Stimulated activated CD4-positive, alpha-beta T cell treated with anti-CD3 and anti-CD28 coated beads, Interleukin-4, amount 100 ng/mL, for 24 hours (primary cell): ENCODE results near the gene SLC22A6.
A peak's percentile ranks its signal among the peaks of the same experiment; 100 is the strongest.
"Not testable (repeated sequence)": the region's sequence is repeated elsewhere in the genome, so short reads cannot be mapped to it uniquely, and the experiment has no call there.

Experiments
- DNase-seq: peaks from one replicate; pipeline ENCODE4 v3.0.0-alpha.2; 2020

The SLC22A6 gene

DNA sequence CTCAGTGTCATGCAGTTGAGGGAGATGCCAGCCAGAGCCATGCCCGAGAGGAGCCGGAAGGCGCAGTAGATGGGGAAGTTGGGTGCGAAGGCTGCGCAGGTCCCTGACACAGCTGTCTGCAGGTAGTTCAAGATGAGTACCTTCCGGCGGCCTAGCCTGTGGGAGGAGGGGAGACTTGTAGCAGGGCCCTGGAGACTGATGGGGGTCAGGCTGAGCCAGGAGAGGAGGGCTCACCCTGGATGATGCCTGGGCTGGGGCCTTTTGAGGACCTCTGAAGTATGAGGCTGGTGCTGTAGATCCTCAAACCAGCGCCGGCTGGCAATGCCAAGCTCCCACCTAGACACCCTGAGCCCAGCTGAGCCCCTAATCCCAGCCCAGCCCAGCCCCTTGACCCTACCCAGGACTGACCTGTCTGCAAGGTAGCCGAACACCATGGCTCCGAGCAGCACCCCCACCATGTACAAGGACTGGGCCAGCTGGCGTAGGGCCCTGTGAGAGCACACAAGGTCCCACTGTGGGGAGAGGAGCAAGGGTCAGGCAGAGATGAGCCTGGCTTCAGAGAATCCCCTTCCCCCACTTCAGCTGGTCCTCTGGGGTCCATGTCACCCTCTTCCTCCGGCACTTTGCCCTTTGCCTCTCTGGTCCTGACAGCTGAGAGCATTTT, 1.1 kb downstream of the SLC22A6 start:
- DNase-seq: no peak

DNA sequence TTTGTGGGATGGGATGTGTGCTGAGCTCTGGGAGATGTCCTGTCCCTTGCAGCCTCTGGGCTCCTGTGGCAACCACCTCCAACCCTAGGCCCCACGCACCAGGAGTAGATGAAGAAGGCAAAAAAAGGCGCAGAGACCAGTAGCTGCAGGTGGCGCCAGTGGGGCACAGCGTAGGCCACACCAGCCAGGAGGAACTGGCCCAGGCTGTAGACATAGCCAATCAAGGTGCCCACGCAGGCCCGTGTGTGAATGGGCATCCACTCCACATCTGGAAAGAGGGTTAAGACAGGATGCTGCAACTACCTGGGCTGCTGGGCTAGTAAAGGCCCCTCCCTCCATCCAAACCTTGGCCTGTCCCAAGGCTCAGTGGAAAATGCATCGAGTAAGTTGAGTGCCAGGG, 3.0 kb downstream of the SLC22A6 start:
- no peak for DNase-seq

DNA sequence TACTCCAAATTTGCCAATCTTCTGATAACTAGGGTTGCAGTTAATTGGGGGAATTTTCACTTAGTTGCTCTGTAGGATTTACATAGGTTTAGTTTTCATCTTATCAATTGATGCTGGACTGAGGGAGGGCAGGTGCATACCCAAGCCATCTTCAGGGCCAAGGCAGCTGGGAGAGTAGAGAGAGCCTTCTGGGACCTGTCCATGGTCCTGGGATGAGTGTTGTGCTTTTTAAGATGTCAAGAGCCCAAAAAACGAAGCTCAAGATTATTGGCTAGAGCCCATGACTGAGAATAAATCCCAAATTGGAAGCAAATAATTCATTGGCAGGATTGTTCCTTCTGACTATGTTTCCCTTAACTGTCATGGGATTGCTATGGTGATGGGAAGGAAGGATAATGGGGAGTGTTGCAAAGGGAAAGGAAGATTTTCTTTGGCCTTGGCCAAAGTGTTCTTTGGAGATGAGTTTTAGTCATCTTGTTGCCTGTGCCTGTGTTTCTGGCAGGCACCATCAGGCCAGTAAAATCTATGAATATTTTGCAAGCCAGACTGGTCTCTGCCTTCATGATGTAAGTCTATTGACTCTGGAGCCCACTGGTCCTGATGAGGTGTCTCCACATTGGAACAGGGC, 4.5 kb downstream of the SLC22A6 start:
- DNase-seq: no peak

DNA sequence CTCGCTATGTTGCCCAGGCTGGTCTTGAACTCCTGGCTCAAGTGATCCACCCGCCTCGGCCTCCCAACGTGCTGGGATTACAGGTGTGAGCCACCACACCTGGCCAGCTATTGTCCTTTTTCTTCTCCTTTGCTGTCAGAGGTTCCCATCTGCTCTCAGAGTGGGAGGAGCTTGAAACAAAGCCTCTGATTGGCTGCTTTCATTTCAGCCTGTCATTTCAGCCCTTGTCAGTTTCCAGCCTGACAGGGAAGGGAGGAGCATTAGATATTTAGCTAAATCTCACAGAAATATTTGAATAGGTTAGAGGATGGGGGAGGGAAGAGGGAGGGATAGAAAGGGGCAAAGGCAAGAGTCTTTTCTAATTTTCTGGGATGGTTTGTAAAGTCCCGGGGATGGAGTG, 8.7 kb downstream of the SLC22A6 start:
- DNase-seq: no peak

DNA sequence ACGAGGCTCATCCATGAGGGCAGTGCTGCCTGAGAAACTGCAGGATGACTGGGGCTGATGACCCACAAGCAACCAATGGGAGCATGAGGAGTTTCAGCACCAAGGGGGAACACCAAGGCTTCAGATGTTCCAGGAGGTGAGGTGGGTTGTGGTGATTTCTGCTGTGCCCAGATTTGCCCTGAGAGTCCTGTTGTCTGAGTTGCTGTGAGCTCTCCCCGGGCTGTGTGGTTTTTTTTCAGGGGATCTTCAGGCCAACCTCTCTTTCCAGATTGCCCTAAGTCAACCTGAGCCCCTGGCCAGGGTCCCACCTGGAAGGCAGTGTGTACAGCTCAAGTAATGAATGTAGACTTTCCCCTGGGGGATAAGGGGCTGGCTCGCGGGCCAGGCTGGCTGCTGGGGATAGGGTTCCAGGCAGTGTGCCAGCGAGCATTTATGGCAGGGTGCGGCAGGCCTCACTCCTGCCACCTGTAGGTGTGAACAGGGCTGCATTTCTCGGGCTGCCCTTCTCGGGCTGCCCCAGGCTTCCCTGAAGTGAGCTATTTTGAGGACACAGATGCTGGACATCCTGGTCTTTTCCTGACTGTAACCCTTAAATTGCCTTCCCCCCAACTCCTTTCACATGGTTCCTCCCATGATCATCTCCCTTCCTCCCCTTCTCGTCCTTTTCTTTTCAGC, 9.8 kb downstream of the SLC22A6 start:
- DNase-seq: peak; percentile 11

- DNase-seq: no peak
Observed at GRCh38 chr11:62965574-62965973, 19.2 kb downstream of the SLC22A6 start.

- no peak for DNase-seq
Observed at GRCh38 chr11:62962391-62962790, 22.4 kb downstream of the SLC22A6 start.

DNA sequence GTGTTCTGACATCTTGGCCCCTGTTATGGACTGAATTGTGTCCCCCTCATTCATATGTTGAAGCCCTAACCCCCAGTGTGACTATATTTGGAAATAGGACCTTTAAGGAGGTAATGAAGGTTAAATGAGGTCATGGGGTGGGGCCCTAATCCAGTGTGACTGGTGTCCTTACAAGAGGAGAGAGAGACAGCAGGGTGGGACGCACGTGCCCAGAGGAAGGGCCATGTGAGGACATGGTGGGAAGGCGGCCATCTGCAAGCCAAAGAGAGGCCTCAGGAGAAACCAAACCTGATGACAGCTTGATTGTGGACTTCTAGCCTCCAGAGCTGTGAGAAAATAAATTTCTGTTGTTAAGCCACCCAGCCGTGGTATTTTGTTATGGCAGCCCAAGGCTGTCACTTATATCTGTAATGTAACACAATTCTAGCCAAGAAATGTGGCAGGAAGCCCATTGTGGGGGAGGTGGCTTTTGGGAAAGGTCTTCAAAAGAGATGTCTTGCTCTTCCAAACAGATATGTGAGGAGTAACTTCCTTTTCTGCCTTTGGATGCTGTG, 23.7 kb downstream of the SLC22A6 start:
- DNase-seq: no peak

GRCh38 chr11:62959422-62959980, 25.3 kb downstream of the SLC22A6 start:
- no peak for DNase-seq

DNA sequence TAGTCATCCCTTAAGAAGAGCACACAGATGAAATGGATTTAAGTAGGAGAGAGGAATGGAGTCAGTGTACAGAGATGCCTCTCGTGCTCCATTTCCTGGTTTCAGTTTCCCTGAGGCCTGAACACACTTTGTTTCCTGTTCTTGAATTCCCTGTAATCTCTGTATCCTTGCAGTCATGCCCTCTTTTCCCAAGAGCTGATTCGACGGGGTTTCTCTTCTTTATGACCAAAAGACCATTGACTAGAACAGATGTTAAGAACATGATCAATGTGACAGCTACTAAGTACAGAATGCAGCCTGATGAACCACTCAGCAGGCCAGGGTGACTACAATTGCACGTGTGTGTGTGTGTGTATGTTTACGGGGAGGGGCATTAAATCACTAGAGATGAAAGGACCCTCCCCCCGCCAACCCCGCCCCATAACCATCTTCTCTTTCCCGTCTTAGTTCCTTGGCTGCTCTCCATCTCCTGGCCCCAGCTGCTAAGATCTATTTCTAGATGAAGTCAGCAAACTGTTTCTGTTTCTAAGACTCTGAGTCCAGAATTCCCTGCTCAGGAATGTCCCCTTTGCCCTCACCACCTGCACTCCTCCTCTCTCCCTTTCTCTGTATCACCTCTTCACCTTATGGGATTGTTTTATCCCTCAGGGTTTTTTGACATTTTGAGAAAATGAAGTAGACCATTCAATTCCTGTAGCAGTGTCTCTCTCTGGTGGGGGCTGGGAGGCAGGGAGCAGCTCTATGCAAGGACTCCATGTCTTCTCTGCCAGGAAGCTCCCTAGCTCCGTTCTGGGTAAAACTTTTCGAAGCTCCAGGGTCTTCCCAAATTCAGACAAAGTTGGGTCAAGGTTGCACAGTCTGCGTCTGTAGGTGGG, 26.0 kb downstream of the SLC22A6 start:
- no peak for DNase-seq

GRCh38 chr11:62957147-62957546, 27.6 kb downstream of the SLC22A6 start:
- DNase-seq: no peak

DNA sequence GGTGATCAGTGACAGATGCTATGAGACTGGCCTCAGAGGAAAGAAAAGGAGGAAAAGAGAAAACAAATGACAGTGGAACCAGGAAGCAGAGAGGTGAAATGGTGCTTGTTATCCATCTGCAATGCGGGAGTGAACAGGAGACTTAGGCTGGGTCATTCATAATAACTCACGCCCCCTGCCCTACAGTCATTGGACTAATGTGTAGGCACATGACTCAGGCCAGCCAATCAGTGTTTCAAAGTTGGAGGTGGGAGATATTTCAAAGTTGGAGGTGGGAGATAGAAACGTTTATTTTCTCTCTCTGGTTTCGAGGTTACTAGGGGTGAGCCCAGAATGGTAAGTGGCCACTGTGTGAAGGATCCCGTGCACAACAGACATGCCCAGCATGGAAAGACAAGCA, 30.3 kb downstream of the SLC22A6 start:
- DNase-seq: no peak

- no peak for DNase-seq
Observed at GRCh38 chr11:62953811-62954210, 31.0 kb downstream of the SLC22A6 start.

GRCh38 chr11:62948765-62949320, 35.9 kb downstream of the SLC22A6 start:
- DNase-seq: no peak

- DNase-seq: not testable (repeated sequence)
Observed at GRCh38 chr11:62945538-62945937, 39.2 kb downstream of the SLC22A6 start.

- DNase-seq: not testable (repeated sequence)
Observed at GRCh38 chr11:62937528-62937927, 47.2 kb downstream of the SLC22A6 start.

DNA sequence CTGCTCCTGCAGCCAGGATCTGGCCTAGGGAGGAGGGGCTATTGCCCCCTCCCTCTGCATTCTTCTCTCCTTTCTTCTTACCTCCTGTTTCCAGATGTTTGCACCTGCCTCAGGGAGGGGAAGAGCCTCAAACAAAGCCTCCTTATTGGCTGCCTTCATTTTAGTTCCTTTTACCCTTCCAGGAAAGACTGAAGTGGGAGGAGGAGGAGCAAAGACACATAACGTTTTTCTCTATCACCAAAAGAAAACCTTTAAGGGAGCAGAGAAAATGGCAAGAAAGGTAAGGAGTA, 50.3 kb downstream of the SLC22A6 start:
- DNase-seq: no peak

DNA sequence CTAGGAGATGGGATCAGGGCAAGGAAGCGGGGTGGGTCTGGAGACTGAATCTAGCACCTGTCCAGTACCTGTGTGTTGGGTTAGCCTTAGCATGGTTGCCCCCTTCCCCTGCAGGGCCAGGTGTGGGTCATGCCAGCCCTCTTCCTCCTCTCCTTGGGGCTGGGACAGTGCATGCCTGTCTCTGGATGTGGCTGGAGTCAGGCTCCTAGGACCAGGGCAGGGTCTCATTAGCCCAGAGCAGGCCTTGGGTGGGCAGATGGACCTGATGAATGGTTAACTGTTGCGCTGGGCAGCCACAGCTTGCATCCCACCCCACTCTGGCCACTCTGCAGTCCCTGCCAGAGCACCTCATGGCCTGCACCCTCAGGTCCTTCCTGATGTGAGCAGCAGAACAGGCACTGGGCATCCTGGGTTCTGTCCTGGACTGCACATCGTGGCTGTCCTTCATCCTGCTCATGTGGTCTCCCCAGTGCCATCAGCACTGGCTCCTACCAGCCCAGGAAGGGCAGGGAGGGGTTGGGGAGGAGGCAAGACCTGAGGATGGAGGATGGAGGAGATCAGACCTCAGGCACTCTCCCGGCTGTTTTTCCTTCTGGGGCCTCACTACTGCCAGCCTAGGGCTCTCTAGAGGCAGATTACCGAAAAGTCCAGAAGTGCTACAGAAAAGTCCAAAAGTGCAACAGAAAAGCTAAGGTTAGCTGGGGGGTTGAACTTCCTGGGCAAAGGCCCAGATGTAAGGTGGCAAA, 50.8 kb downstream of the SLC22A6 start:
- no peak for DNase-seq

- DNase-seq: no peak
Observed at GRCh38 chr11:62933285-62933684, 51.5 kb downstream of the SLC22A6 start.

DNA sequence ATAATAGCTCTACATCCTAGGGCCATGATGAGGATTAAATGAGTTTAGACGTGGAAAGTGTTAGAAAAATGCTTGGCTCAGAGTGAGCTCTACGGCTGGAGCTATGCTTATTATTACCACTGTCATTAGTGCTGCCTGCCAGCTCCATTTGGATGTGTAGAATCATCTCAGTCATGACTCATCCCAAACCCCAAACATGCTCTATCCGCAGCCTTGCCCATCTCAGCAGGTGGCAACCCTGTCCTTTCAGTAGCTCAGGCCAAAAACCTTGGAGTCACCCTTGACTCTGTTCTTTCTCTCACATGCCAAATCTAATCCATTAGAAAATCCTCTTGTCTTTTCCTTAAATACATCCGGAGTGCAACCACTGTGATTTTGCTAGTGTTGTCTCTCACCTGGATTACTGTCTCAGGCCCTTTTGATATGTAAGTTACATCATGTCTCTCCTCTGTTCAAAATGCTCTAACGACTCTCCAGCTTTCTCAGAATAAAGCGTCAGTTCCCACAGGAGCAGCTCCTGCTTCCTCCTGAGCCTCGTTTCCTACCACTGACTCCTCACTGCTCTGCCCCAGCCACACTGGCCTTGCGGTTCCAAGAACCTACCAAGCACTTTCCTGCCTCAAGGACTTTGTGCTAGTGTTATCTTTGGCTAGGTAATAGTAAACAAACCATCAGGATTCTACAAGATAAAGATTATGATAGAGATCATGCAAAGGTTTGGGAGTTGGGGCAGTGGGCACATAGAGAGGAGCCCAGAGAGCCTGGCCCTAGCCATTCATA, 53.1 kb downstream of the SLC22A6 start:
- no peak for DNase-seq

- no peak for DNase-seq
Observed at GRCh38 chr11:62930666-62931065, 54.1 kb downstream of the SLC22A6 start.
